GM06990 (cell line): ENCODE results near the gene C17orf50.

Source experiments
- DNase-seq: peaks from one replicate; pipeline ENCODE4 v3.0.0-alpha.2; 2011; ENCODE audit not compliant: insufficient read length; ENCODE audit errors: extremely low read depth
- H3K27me3 ChIP-seq: replicated peaks from 2 replicates; pipeline ENCODE4 v1.6.0; 2011; ENCODE audit warnings: low read length; ENCODE audit not compliant: control insufficient read depth, insufficient read depth
- H3K36me3 ChIP-seq: 2 replicates; pipeline ENCODE4 v1.5.1; 2011; ENCODE audit warnings: low read length; ENCODE audit not compliant: control insufficient read depth, insufficient read depth
- H3K4me3 ChIP-seq: replicated peaks from 2 replicates; pipeline ENCODE4 v1.5.1; 2011; ENCODE audit warnings: low read depth, mild to moderate bottlenecking, control low read depth, low read length
- TF ChIP-seq, protein P1 (sequence below): IDR thresholded peaks from 2 replicates; pipeline ENCODE4 v1.5.1; 2011; ENCODE audit warnings: low read length, control low read depth, mild to moderate bottlenecking, inconsistent platforms; ENCODE audit not compliant: insufficient read depth, poor library complexity, severe bottlenecking

The C17orf50 gene

DNA sequence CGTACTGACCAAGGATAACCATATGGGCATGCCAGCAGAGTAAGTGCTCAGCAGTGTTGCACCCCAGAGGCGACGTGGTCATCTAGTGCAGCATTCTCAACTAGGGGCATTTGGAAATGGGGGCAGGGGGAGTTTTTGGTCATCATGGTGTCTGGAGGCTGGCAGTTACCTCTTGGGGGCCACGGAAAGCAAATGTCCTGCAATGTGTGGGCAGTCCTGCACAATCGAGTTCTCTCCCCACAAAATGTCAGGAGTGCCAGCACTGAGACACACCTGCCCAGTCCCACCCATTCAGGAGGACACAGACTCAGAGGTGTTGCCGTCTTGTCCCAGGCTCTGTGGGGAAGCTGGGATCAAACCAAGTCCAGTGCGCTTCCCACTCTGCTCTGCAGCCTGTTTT lies 26.3 kb upstream of the C17orf50 start:
- H3K36me3 ChIP-seq, result no peaks in the 10 kb centered on the region
- peaks cover 2% of the 10 kb centered on the region; the same call in 1 of the 2 replicates for H3K27me3 ChIP-seq
- DNase-seq, result no peak
- H3K4me3 ChIP-seq, result no peak overlapping the region
- TF ChIP-seq, protein P1, sequence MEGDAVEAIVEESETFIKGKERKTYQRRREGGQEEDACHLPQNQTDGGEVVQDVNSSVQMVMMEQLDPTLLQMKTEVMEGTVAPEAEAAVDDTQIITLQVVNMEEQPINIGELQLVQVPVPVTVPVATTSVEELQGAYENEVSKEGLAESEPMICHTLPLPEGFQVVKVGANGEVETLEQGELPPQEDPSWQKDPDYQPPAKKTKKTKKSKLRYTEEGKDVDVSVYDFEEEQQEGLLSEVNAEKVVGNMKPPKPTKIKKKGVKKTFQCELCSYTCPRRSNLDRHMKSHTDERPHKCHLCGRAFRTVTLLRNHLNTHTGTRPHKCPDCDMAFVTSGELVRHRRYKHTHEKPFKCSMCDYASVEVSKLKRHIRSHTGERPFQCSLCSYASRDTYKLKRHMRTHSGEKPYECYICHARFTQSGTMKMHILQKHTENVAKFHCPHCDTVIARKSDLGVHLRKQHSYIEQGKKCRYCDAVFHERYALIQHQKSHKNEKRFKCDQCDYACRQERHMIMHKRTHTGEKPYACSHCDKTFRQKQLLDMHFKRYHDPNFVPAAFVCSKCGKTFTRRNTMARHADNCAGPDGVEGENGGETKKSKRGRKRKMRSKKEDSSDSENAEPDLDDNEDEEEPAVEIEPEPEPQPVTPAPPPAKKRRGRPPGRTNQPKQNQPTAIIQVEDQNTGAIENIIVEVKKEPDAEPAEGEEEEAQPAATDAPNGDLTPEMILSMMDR, result no peak

DNA sequence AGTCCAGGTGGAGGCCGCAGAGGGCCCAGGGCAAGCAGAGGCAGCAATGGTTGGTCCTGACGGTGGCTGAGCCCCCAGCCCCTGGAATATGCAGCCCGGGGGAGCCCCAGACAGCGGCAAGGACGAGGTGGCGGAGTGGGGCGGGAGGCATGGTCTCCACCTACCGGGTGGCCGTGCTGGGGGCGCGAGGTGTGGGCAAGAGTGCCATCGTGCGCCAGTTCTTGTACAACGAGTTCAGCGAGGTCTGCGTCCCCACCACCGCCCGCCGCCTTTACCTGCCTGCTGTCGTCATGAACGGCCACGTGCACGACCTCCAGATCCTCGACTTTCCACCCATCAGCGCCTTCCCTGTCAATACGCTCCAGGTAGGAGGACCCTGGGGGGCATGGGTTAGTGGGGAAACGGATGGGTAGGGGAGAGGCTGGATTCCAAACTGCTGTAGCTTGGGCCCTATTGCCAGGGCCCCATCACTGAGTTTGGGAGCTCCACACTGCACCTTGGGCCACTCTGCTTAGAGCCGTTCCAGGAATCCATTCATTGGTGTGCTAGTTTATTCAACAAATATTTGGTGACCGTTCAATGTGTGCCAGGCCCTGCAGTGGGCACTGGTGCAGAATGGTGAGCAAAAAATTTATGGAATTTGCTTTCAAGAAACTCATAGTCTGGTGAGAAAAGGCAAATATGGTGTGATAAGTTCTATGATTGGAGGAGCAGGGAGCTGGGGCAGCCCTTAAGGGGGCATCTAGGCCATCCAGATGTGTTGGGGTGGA lies 25.5 kb upstream of the C17orf50 start:
- no peak for DNase-seq
- Histone ChIP-seq H3K36me3 (no peaks in the 10 kb centered on the region), H3K4me3 (no peak overlapping the region), H3K27me3 (peaks cover 2% of the 10 kb centered on the region; the same call in 1 of the 2 replicates)
- TF ChIP-seq, protein P1, result no peak

DNA sequence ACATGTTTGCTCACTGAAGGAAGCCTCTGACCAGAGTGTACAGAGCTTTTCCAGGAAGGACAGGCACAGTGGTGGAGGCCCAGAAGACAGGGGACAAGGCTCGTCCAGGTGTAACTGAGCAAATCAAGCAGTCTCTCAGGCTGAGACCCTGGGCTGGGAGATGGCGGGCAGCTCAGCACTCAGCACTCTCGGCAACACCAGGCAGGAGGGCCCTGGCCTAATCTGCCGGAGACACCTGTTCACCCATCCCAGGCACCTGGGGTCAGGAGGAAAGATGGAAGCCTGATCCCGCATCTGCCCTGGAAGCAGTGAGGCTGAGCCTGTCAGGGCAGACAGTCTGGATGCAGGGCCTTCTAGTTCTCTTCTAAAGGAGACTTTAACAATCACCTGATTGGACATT lies 24.5 kb upstream of the C17orf50 start:
- TF ChIP-seq, protein P1, result no peak
- Histone ChIP-seq H3K36me3 (no peaks in the 10 kb centered on the region), H3K4me3 (no peak overlapping the region), H3K27me3 (peaks cover 2% of the 10 kb centered on the region)
- DNase-seq, result no peak

DNA sequence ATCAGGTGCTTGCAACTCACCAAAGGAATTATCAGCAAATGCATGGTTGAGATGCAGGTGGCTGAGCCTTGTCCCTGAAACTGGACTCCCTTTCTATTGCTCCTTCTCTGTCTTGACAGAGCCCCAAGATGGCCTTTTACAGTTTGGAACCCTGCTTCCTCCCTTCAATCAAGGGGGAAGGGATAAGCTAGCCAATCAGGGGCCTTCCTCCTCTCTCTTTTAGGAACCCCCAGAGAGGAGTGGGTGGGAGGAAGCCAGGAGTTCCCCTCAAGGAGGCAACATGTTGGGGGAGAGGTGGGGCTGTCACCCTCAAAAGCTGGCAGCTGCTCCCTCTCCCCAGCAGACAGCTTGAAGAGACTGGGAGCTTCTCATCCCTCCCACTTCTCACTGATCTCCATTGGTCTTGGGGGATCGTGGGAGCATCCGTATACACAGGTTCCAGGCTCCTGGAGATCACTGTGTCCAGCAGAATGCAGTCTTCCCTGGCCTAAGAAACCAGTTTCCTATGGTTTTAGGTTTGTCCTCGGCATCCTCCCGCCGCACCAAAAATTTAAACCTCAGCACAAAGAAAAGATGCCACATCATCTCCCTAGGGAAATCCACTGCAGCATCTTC lies 22.1 kb upstream of the C17orf50 start:
- H3K27me3 ChIP-seq, result peaks cover 2% of the 10 kb centered on the region
- H3K36me3 ChIP-seq, result no peaks in the 10 kb centered on the region
- no peak overlapping the region for H3K4me3 ChIP-seq
- no peak for DNase-seq
- TF ChIP-seq, protein P1, result no peak

DNA sequence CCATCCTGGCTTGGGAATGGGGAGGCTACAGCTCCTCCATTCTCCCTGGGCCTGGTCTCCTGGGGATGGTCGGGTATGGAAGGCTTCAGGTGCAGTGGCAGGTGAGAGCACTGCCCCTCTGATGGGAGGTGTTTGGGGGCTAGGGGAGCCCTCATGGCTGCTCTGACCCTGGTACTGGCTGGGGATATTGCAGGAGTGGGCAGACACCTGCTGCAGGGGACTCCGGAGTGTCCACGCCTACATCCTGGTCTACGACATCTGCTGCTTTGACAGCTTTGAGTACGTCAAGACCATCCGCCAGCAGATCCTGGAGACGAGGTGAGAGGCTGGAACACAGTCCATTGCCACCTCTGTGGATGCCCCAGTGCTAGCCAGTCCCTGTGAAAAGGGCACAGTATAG lies 20.5 kb upstream of the C17orf50 start:
- H3K4me3 ChIP-seq, result no peak overlapping the region
- TF ChIP-seq, protein P1, result no peak
- no peaks in the 10 kb centered on the region for H3K36me3 ChIP-seq
- peaks cover 2% of the 10 kb centered on the region for H3K27me3 ChIP-seq
- no peak for DNase-seq
